CD4-positive, alpha-beta memory T cell (primary cell): ENCODE data around the gene PLCD3. TPM values are rescaled to one million over a fixed set of nuclear protein-coding genes. Genes with fewer than 3 reads are reported as not detected.

Source experiments
- CTCF ChIA-PET: fragments of 350-600 bp; sonication (Branson Sonifier 250); formaldehyde crosslinking; loops from one replicate; lab custom pipeline; 2021; ENCODE audit warnings: inconsistent platforms; ENCODE audit not compliant: partially characterized antibody; lab: Charles Lee
- POLR2A ChIA-PET: fragments of 350-600 bp; sonication (Branson Sonifier 250); formaldehyde crosslinking; loops from one replicate; lab custom pipeline; 2021; ENCODE audit not compliant: partially characterized antibody; lab: Charles Lee
- DNase-seq, 5 donors: peaks; one replicate each; pipeline versions ENCODE4 v3.0.0 to v3.0.0-alpha.2; 2020 to 2022; ENCODE audit warnings: mixed read lengths in 1 of 5
- H3K27ac ChIP-seq: one replicate; pipeline ENCODE4 v1.7.0; 2013; ENCODE audit warnings: low read depth, low read length
- H3K27me3 ChIP-seq: 2 replicates; pipeline ENCODE4 v1.7.0; 2013; ENCODE audit warnings: mild to moderate bottlenecking, low read length, moderate library complexity; ENCODE audit not compliant: insufficient read depth
- H3K36me3 ChIP-seq: 2 replicates; pipeline ENCODE4 v1.7.0; 2013; ENCODE audit warnings: mild to moderate bottlenecking, low read length, moderate library complexity; ENCODE audit not compliant: insufficient read depth
- H3K4me1 ChIP-seq: 2 replicates; pipeline ENCODE4 v1.7.0; 2013; ENCODE audit warnings: mild to moderate bottlenecking, low read length, moderate library complexity; ENCODE audit not compliant: insufficient read depth
- H3K4me3 ChIP-seq, 2 donors: one replicate each; pipeline ENCODE4 v1.7.0; 2013; ENCODE audit warnings: low read length in 2 of 2, mild to moderate bottlenecking in 1 of 2
- H3K9me3 ChIP-seq, 2 donors: one replicate each; pipeline ENCODE4 v1.7.0; 2013; ENCODE audit warnings: low read length in 2 of 2, control low read depth in 1 of 2; ENCODE audit not compliant: control insufficient read depth in 1 of 2
- H3K27ac Mint-ChIP-seq, 7 donors: one replicate each; pipeline ENCODE4 v1.8.0; 2020 to 2021; ENCODE audit warnings: mixed read lengths in 7 of 7, mild to moderate bottlenecking in 6 of 7, inconsistent platforms in 3 of 7, moderate library complexity in 3 of 7
- H3K27me3 Mint-ChIP-seq, 2 donors: one replicate each; pipeline ENCODE4 v1.8.0; 2020 to 2021; ENCODE audit warnings: mixed read lengths in 2 of 2
- H3K36me3 Mint-ChIP-seq, 2 donors: one replicate each; pipeline ENCODE4 v1.8.0; 2020 to 2021; ENCODE audit warnings: mixed read lengths in 2 of 2, inconsistent platforms in 1 of 2, mild to moderate bottlenecking in 1 of 2
- H3K4me1 Mint-ChIP-seq, 4 donors: one replicate each; pipeline ENCODE4 v1.8.0; 2020 to 2021; ENCODE audit warnings: mixed read lengths in 4 of 4, mild to moderate bottlenecking in 1 of 4
- H3K4me3 Mint-ChIP-seq, 8 donors: one replicate each; pipeline ENCODE4 v1.8.0; 2020 to 2021; ENCODE audit warnings: mixed read lengths in 8 of 8, mild to moderate bottlenecking in 7 of 8, moderate library complexity in 6 of 8, inconsistent platforms in 3 of 8
- H3K9me3 Mint-ChIP-seq, 8 donors: one replicate each; pipeline ENCODE4 v1.8.0; 2020 to 2021; ENCODE audit warnings: mixed read lengths in 8 of 8, mild to moderate bottlenecking in 5 of 8, inconsistent platforms in 3 of 8, moderate library complexity in 1 of 8
- intact Hi-C: fragments of 100-400 bp; cut with micrococcal nuclease; formaldehyde crosslinking; loops from one replicate; pipeline ENCODE4 v1.15.1; 2023
- polyA plus RNA-seq, 2 donors: library from polyadenylated mRNA; unstranded; fragments of 300-500 nt; fragmentation: Illumina TruSeq; gene quantifications; one replicate each; pipeline ENCODE4 v1.2.3, GENCODE V29; 2021
- total RNA-seq, 2 experiments: library from RNA; stranded (reverse); gene quantifications; one replicate each; pipeline ENCODE4 v1.2.3, GENCODE V29; 2021

PLCD3 gene
- total and polyA plus RNA-seq, 4 experiments from 2014 or later, result 0.30 to 6.0 (median 2.3) TPM

DNA sequence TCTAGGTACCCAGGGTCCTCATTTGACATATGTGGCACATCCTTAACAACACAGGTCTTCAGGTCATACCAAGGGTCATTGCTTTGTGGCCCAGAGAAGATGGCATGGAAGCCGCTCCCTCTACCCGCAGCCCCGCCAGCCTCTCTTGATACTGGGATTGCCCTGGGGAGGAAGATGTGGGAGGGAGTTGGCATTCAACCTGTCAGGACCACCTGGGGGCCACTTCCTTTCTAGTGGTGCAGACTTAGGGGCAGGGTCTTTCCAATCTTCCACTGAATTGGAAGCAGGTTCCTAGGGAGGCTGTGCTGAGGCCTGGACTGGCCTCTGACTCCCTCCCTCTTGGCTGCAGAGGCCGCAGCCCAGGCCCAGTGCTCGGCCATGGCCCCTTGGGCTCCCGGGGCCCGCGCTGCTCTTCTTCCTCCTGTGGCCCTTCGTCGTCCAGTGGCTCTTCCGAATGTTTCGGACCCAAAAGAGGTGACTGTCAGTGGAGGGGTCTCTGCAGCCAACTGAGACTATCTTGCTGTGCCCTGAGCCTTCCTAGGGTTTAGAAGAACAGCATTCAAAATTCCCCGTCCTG is 10.9 kb upstream of the PLCD3 start:
- H3K9me3 Mint-ChIP-seq, result peaks cover 0 to 5% (median 0%) of the 10 kb centered on the region in 8 donors
- no peak for DNase-seq
- H3K27me3 Mint-ChIP-seq, result peaks cover 0 to 2% of the 10 kb centered on the region in 2 donors
- H3K4me3 Mint-ChIP-seq, result peak overlapping the region in 6 of 8 donors; percentile 31 to 68 (median 58)
- Histone ChIP-seq H3K9me3 (no peaks in the 10 kb centered on the region), H3K27ac (no peak overlapping the region), H3K36me3 (no peaks in the 10 kb centered on the region), H3K4me1 (peaks cover 47% of the 10 kb centered on the region), H3K27me3 (no peaks in the 10 kb centered on the region), H3K4me3 (no peak overlapping the region)
- H3K36me3 Mint-ChIP-seq, result peaks cover 0 to 12% of the 10 kb centered on the region in 2 donors
- CTCF ChIA-PET, result interaction anchor here (22.4 kb wide), 1 partner anchor 8 kb away, joined by 552 read pairs; the partner anchor contains the start of genes ACBD4 and PLCD3
- H3K27ac Mint-ChIP-seq, result peak overlapping the region in 2 of 7 donors; percentile 68 to 70
- H3K4me1 Mint-ChIP-seq, result peaks cover 15 to 58% (median 35%) of the 10 kb centered on the region in 4 donors
- POLR2A ChIA-PET, result interaction anchor here (0.8 to 10.3 kb wide), 4 partner anchors 8 to 18 kb away, joined by 3 to 865 read pairs (median 11); partner anchors contain the start of genes ACBD4 and HEXIM2
- intact Hi-C loops, result no loop called here

DNA sequence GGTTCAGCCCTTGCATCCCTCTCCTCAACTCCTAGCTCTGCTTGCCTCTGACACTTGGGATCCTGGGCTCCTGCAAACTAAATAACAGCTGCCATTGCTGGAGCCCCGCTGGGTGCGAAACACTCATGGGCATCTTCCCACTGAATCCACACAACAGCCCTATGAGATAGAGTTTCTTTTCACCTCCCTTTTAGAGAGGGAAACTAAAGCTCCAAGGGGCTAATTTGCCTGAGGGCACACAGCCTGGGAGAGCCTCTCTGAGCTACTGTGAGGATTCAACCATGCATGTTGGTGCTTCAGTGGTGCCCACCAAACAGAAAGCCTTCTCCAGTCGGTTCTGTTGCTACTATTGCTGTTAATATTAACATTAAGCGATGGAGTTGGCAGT is 7.2 kb upstream of the PLCD3 start:
- H3K27ac Mint-ChIP-seq, result peak overlapping the region in 1 of 7 donors; percentile 70
- no peaks in the 10 kb centered on the region for H3K27me3 Mint-ChIP-seq
- peaks cover 13 to 53% (median 29%) of the 10 kb centered on the region in 4 donors for H3K4me1 Mint-ChIP-seq
- no peaks in the 10 kb centered on the region for H3K27me3 ChIP-seq
- no peak overlapping the region for H3K27ac ChIP-seq
- peak overlapping the region in 1 of 8 donors; percentile 4 for H3K4me3 Mint-ChIP-seq
- no peak for DNase-seq
- no peaks in the 10 kb centered on the region for H3K36me3 ChIP-seq
- intact Hi-C loops, result no loop called here
- H3K4me1 ChIP-seq, result peaks cover 40% of the 10 kb centered on the region
- CTCF ChIA-PET, result interaction anchor here (3.2 to 14.3 kb wide), 2 partner anchors 15 to 58 kb away, joined by 37 to 552 read pairs; partner anchors contain the start of genes HEXIM1 and HEXIM2
- no peaks in the 10 kb centered on the region for H3K9me3 Mint-ChIP-seq
- peaks cover 0 to 8% of the 10 kb centered on the region in 2 donors for H3K36me3 Mint-ChIP-seq
- no peak overlapping the region for H3K4me3 ChIP-seq
- H3K9me3 ChIP-seq, result no peaks in the 10 kb centered on the region
- POLR2A ChIA-PET, result interaction anchor here (2.5 to 9.3 kb wide), 2 partner anchors 10 to 22 kb away, joined by 10 to 243 read pairs; partner anchors contain the start of genes HEXIM1 and HEXIM2

DNA sequence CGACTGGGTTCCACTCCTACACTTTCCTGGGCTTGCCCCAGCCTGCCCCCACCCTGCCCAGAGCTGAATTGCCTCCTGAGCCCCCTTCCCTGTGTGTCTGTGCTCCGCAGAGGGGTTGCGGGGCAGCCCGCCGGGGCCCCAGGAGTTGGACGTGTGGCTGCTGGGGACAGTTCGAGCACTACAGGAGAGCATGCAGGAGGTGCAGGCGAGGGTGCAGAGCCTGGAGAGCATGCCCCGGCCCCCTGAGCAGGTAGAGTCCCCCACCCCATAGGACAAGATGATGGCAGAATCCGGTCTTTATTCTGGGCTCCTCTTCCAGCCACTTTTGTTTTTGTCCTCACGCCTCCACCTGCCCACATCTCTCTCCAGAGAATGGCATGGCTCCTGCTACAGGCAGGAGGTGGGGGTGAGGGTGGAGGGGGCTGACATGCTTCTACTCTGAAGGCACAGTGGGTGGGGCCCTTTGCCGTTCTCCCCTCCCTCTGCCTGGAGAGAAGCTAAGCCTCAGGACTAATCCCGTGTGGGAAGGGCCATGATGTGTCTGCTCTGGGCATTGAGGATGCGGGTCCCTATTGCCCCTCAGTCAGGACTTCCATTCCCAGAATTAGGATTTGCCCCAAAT is 6.7 kb upstream of the PLCD3 start:
- Histone ChIP-seq H3K9me3 (no peaks in the 10 kb centered on the region), H3K4me3 (no peak overlapping the region), H3K36me3 (no peaks in the 10 kb centered on the region), H3K4me1 (peaks cover 35% of the 10 kb centered on the region), H3K27me3 (no peaks in the 10 kb centered on the region), H3K27ac (no peak overlapping the region)
- peaks cover 0 to 8% of the 10 kb centered on the region in 2 donors for H3K36me3 Mint-ChIP-seq
- H3K4me1 Mint-ChIP-seq, result peaks cover 13 to 51% (median 28%) of the 10 kb centered on the region in 4 donors
- peak in 1 of 5 donors; percentile 11 for DNase-seq
- H3K27ac Mint-ChIP-seq, result peak overlapping the region in 1 of 7 donors; percentile 70
- no peak overlapping the region for H3K4me3 Mint-ChIP-seq
- no peaks in the 10 kb centered on the region for H3K9me3 Mint-ChIP-seq
- ChIA-PET POLR2A (interaction anchor here (2.5 to 9.3 kb wide), 2 partner anchors 11 to 22 kb away, joined by 10 to 243 read pairs; partner anchors contain the start of genes HEXIM1 and HEXIM2), CTCF (interaction anchor here (1.6 to 14.3 kb wide), 3 partner anchors 15 to 59 kb away, joined by 16 to 552 read pairs (median 37); partner anchors contain the start of genes HEXIM1 and HEXIM2)
- intact Hi-C loops, result no loop called here
- no peaks in the 10 kb centered on the region for H3K27me3 Mint-ChIP-seq

DNA sequence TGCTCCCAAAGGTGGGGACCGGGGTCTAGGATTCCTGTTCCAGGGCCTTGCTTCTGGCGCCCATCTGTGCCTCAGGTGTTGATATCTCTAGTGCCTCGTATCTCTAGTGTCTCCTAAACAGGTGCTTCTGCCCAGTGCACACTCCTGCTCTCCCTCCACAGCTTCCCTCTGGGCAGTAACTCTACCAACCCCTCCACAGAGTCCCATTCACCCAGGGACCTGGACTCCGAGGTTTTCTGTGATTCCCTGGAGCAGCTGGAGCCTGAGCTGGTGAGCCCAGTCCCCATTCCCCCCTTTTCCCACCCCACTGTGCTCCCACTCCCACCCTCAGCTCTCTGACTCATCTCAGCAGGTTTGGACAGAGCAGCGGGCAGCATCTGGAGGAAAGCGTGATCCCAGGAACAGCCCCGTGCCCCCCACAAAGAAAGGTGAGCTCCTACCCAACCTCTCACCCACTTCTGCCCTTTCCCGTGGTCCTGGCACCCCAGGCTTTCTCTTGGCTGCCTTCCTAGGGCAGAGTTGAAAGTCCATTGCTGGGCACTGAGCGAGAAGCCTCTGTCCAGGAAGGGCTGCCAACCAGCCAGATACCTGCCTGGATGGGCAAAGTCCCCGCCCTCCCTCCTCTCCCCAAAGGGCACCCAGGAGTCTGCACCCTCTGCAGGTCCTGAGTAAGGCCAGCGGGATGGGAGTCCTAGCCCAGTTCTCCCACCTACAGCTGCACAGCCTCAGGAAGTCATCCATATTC is 5.4 kb upstream of the PLCD3 start:
- Histone ChIP-seq H3K36me3 (no peaks in the 10 kb centered on the region), H3K4me3 (no peak overlapping the region), H3K4me1 (peaks cover 32% of the 10 kb centered on the region), H3K9me3 (no peaks in the 10 kb centered on the region), H3K27me3 (no peaks in the 10 kb centered on the region), H3K27ac (no peak overlapping the region)
- Mint-ChIP-seq H3K27ac (peak overlapping the region in 2 of 7 donors; percentile 35 to 78), H3K4me1 (peaks cover 15 to 49% (median 29%) of the 10 kb centered on the region in 4 donors), H3K4me3 (peak overlapping the region in 2 of 8 donors; percentile 6 to 36), H3K27me3 (no peaks in the 10 kb centered on the region), H3K36me3 (peaks cover 0 to 10% of the 10 kb centered on the region in 2 donors), H3K9me3 (no peaks in the 10 kb centered on the region)
- POLR2A ChIA-PET, result interaction anchor here (2.5 to 9.3 kb wide), 3 partner anchors 12 to 24 kb away, joined by 10 to 243 read pairs (median 41); partner anchors contain the start of genes HEXIM1 and HEXIM2
- intact Hi-C loops, result no loop called here
- CTCF ChIA-PET, result interaction anchor here (1.6 to 14.3 kb wide), 2 partner anchors 17 to 60 kb away, joined by 16 to 552 read pairs; partner anchors contain the start of genes HEXIM1 and HEXIM2
- no peak for DNase-seq

DNA sequence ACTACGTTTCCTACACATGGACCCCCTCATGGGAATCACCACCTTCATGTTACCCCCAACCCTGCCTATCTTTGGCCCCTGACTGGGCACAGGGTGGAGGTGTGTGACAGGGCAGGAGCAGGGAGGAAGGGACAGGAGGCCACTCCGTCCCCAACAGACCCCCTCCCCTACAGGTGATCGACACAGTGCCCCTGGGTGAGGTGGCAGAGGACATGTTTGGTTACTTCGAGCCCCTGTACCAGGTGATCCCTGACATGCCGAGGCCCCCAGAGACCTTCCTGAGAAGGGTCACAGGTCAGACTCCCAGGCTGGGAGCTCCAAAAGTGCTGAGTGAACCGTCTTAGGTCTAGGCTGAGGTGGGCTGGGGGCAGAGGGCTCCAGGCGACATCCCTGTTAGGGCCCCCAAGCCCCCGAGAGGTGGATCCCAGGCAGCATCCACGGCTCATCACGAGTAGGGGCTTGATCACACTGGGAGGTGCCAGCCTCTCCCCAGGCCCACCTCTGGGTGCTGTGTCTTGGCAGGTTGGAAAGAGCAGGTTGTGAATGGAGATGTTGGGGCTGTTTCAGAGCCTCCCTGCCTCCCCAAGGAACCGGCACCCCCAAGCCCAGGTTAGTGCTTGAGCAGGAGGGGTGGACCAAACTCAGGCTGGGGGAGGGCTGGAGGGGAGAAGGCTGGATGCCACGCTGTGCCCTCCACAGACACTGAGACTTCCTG is 4.7 kb upstream of the PLCD3 start:
- no peaks in the 10 kb centered on the region for H3K9me3 ChIP-seq
- H3K36me3 ChIP-seq, result no peaks in the 10 kb centered on the region
- Mint-ChIP-seq H3K4me3 (peak overlapping the region in 4 of 8 donors; percentile 82 to 94 (median 87)), H3K27me3 (no peaks in the 10 kb centered on the region), H3K36me3 (peaks cover 0 to 10% of the 10 kb centered on the region in 2 donors), H3K27ac (peak overlapping the region in 3 of 7 donors; percentile 10 to 89 (median 78)), H3K4me1 (peaks cover 15 to 48% (median 27%) of the 10 kb centered on the region in 4 donors), H3K9me3 (no peaks in the 10 kb centered on the region)
- H3K27me3 ChIP-seq, result no peaks in the 10 kb centered on the region
- DNase-seq, result no peak
- H3K27ac ChIP-seq, result no peak overlapping the region
- H3K4me1 ChIP-seq, result peaks cover 31% of the 10 kb centered on the region
- intact Hi-C loops, result no loop called here
- ChIA-PET POLR2A (interaction anchor here (3.0 to 9.3 kb wide), 2 partner anchors 13 to 24 kb away, joined by 41 to 243 read pairs; partner anchors contain the start of genes HEXIM1 and HEXIM2), CTCF (interaction anchor here (1.6 to 14.3 kb wide), 4 partner anchors 17 to 61 kb away, joined by 8 to 552 read pairs (median 158); partner anchors contain the start of genes HEXIM1 and HEXIM2)
- H3K4me3 ChIP-seq, result no peak overlapping the region
